K562 (cell line): ENCODE measurements around the gene LHPP. TPM values are rescaled to one million over a fixed set of nuclear protein-coding genes. Genes with fewer than 3 reads are reported as not detected.

ENCODE experiments used
- CBFB ChIP-seq: sonication (generic); formaldehyde crosslinking; IDR thresholded peaks from 2 replicates; pipeline ENCODE4 v1.4.0; 2020; ENCODE audit warnings: mild to moderate bottlenecking, missing genetic modification reagents
- LEF1 ChIP-seq: fragments of 450-650 bp; IDR thresholded peaks from 2 replicates; pipeline ENCODE4 v1.6.1; 2016; ENCODE audit warnings: mild to moderate bottlenecking
- NFATC3 ChIP-seq: fragments of 450-650 bp; IDR thresholded peaks from 2 replicates; pipeline ENCODE4 v1.6.1; 2017; ENCODE audit warnings: mild to moderate bottlenecking
- NFXL1 ChIP-seq: fragments of 450-650 bp; formaldehyde crosslinking; IDR thresholded peaks from 2 replicates; pipeline ENCODE4 v1.4.0; 2021; ENCODE audit warnings: mild to moderate bottlenecking
- NR2F6 ChIP-seq: fragments of 450-650 bp; formaldehyde crosslinking; IDR thresholded peaks from 2 replicates; pipeline ENCODE4 v1.4.0; 2020; ENCODE audit warnings: mild to moderate bottlenecking
- NR3C1 ChIP-seq: sonication (generic); formaldehyde crosslinking; IDR thresholded peaks from 2 replicates; pipeline ENCODE4 v1.8.1; 2022; ENCODE audit warnings: missing genetic modification reagents
- POLR2AphosphoS5 ChIP-seq: IDR thresholded peaks from 2 replicates; pipeline ENCODE4 v1.6.1; 2011; ENCODE audit warnings: mild to moderate bottlenecking, low read depth, low read length, moderate library complexity; ENCODE audit not compliant: control insufficient read depth, insufficient read depth
- ZFX ChIP-seq: sonication (generic); formaldehyde crosslinking; IDR thresholded peaks from 2 replicates; pipeline ENCODE4 v1.8.0; 2022; ENCODE audit warnings: mild to moderate bottlenecking, missing genetic modification reagents, moderate library complexity
- polyA plus RNA-seq, 8 experiments: library from polyadenylated mRNA; depleted of rRNA in 4 of 8; stranded (reverse) in 5 of 8; unstranded in 3 of 8; fragments of >200 nt; fragmentation: Nextera tagmentation in 2 of 8; fragmentation: Illumina TruSeq in 1 of 8; extraction: Ambion mirVana in 2 of 8; extraction: Trizol in 1 of 8; gene quantifications; 2 replicates each; pipeline versions ENCODE4 v1.2.1 to v1.2.3, GENCODE V29; 2011 to 2014; ENCODE audit warnings: inconsistent platforms in 1 of 8, missing spikeins in 1 of 8
- total RNA-seq, 7 experiments: library from RNA; depleted of rRNA in 6 of 7; stranded (reverse); fragments of >200 nt in 6 of 7; fragmentation: Illumina TruSeq in 2 of 7; extraction: Trizol in 2 of 7; gene quantifications; 2 replicates each; pipeline versions ENCODE4 v1.2.1 to v1.2.3, GENCODE V29; 2011 to 2021; ENCODE audit warnings: low replicate concordance in 1 of 7
- TF ChIP-seq, protein P1 (sequence below): fragments of 450-650 bp; IDR thresholded peaks from 2 replicates; pipeline ENCODE4 v1.6.1; 2018; ENCODE audit warnings: mild to moderate bottlenecking, low read depth; ENCODE audit not compliant: partially characterized antibody
- TF ChIP-seq, protein P2 (sequence below): sonication (generic); formaldehyde crosslinking; IDR thresholded peaks from 2 replicates; pipeline ENCODE4 v1.8.0; 2022; ENCODE audit warnings: missing genetic modification reagents, mild to moderate bottlenecking, moderate library complexity, borderline replicate concordance
- TF ChIP-seq, protein P3 (sequence below): sonication (generic); IDR thresholded peaks from 2 replicates; pipeline ENCODE4 v1.6.1; 2016
- TF ChIP-seq, protein P4 (sequence below), 2 experiments: fragments of 450-650 bp; IDR thresholded peaks; 2 replicates each; pipeline ENCODE4 v1.6.1; 2016; ENCODE audit warnings: mild to moderate bottlenecking in 2 of 2, borderline replicate concordance in 1 of 2, low read depth in 1 of 2, moderate library complexity in 1 of 2

The LHPP gene
- total and polyA plus RNA-seq, 9 of the 15 experiments (the other 6 are each of a cell fraction or from before 2014, with no cell fraction given), result 0.34 to 7.4 (median 3.0) TPM

DNA sequence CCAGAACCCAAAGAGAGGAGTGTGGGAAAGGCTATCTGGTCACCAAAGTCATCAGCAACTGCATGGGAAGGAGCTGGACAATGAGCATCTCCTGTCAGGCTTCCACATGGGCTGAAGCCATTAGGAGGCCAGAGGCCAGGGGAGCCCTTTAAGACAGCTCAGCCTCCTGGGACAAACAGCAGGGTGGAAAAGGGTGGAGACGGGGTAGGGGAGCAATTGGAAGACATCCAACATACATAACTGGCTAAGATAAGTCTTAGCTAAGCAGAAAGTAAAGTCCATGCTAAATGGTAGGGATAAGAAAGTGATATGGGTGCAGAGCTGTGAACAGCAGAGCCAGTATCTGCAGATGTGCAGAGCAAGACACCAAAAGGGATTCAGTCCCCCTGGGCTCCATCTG lies 41.4 kb upstream of the LHPP start (continued):
- TF ChIP-seq, protein P1, sequence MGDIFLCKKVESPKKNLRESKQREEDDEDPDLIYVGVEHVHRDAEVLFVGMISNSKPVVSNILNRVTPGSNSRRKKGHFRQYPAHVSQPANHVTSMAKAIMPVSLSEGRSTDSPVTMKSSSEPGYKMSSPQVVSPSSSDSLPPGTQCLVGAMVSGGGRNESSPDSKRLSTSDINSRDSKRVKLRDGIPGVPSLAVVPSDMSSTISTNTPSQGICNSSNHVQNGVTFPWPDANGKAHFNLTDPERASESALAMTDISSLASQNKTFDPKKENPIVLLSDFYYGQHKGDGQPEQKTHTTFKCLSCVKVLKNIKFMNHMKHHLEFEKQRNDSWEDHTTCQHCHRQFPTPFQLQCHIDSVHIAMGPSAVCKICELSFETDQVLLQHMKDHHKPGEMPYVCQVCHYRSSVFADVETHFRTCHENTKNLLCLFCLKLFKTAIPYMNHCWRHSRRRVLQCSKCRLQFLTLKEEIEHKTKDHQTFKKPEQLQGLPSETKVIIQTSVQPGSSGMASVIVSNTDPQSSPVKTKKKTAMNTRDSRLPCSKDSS, result no peak
- TF ChIP-seq NFXL1 (CRISPR knock-in tag), result no peak
- TF ChIP-seq NFATC3, result no peak
- no peak for TF ChIP-seq NR3C1 (CRISPR knock-in tag)
- no peak for TF ChIP-seq NR2F6
- TF ChIP-seq, protein P2, sequence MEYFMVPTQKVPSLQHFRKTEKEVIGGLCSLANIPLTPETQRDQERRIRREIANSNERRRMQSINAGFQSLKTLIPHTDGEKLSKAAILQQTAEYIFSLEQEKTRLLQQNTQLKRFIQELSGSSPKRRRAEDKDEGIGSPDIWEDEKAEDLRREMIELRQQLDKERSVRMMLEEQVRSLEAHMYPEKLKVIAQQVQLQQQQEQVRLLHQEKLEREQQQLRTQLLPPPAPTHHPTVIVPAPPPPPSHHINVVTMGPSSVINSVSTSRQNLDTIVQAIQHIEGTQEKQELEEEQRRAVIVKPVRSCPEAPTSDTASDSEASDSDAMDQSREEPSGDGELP (CRISPR knock-in tag), result peak; percentile 24; the same call in 1 of the 2 replicates
- TF ChIP-seq ZFX (CRISPR knock-in tag), result peak; percentile 30
- TF ChIP-seq LEF1, result no peak
- no peak for TF ChIP-seq CBFB (CRISPR knock-in tag)
- TF ChIP-seq, protein P3, sequence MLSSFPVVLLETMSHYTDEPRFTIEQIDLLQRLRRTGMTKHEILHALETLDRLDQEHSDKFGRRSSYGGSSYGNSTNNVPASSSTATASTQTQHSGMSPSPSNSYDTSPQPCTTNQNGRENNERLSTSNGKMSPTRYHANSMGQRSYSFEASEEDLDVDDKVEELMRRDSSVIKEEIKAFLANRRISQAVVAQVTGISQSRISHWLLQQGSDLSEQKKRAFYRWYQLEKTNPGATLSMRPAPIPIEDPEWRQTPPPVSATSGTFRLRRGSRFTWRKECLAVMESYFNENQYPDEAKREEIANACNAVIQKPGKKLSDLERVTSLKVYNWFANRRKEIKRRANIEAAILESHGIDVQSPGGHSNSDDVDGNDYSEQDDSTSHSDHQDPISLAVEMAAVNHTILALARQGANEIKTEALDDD, result peak; percentile 68; the same call in 1 of the 2 replicates
- no peak for TF ChIP-seq POLR2AphosphoS5
- TF ChIP-seq, protein P4, sequence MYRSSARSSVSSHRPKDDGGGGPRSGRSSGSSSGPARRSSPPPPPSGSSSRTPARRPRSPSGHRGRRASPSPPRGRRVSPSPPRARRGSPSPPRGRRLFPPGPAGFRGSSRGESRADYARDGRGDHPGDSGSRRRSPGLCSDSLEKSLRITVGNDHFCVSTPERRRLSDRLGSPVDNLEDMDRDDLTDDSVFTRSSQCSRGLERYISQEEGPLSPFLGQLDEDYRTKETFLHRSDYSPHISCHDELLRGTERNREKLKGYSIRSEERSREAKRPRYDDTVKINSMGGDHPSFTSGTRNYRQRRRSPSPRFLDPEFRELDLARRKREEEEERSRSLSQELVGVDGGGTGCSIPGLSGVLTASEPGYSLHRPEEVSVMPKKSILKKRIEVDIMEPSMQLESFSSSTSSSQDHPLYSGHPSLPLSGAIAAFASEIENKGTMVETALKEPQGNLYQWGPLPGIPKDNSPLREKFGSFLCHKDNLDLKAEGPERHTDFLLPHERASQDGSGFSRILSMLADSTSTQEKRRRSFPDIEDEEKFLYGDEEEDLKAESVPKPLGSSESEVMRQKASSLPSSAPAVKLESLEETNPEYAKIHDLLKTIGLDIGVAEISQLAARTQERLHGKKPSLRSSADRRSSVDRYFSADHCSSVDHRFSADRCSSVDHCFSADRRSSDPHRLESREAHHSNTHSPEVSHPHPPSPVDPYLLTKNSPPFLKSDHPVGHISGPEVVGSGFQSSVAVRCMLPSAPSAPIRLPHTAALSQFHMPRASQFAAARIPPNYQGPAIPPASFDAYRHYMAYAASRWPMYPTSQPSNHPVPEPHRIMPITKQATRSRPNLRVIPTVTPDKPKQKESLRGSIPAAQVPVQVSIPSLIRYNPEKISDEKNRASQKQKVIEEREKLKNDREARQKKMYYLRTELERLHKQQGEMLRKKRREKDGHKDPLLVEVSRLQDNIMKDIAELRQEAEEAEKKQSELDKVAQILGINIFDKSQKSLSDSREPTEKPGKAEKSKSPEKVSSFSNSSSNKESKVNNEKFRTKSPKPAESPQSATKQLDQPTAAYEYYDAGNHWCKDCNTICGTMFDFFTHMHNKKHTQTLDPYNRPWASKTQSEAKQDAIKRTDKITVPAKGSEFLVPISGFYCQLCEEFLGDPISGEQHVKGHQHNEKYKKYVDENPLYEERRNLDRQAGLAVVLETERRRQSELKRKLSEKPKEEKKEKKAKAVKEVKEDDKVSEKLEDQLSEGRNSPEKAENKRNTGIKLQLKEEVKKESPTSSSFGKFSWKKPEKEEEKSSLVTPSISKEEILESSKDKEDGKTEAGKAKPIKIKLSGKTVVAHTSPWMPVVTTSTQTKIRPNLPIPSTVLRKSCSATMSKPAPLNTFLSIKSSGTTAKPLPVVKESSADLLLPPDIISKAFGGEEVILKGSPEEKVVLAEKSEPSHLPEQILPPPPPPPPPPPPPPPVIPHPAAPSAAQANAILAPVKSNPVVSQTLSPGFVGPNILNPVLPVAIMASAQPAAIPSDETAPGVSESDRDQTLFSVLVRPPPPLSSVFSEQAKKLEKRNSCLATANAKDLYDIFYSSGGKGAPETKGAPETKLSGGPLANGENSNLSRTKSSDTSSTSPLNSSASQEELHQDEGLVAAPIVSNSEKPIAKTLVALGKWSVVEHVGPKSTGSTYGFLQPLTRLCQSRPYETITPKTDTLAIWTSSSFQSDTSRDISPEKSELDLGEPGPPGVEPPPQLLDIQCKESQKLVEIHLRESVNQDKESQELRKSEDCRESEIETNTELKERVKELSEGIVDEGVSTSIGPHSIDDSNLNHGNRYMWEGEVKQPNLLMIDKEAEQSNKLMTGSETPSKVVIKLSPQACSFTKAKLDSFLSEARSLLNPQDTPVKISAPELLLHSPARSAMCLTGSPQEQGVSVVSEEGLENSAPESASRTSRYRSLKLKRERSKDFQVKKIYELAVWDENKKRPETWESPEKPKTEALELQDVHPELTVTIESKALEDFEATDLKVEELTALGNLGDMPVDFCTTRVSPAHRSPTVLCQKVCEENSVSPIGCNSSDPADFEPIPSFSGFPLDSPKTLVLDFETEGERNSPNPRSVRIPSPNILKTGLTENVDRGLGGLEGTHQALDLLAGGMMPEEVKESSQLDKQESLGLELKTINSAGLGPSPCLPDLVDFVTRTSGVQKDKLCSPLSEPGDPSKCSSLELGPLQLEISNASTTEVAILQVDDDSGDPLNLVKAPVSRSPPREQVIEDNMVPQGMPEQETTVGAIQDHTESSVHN (IDR thresholded peaks at IDR 0.05; ENCODE audit: borderline replicate concordance in 1 of 2, low read depth in 1 of 2), result no peak
